HFF-Myc (cell line): ENCODE data around the gene CENPT.

Experiments
- DNase-seq: peaks from one replicate; pipeline ENCODE4 v3.0.0-alpha.2; 2011; ENCODE audit warnings: low read depth; ENCODE audit errors: extremely low read depth
- H3K4me3 ChIP-seq: replicated peaks from 2 replicates; pipeline ENCODE4 v1.5.1; 2011; ENCODE audit warnings: low read depth, mild to moderate bottlenecking, control low read depth, low read length
- TF ChIP-seq, protein P1 (sequence below): IDR thresholded peaks from 2 replicates; pipeline ENCODE4 v1.5.1; 2012; ENCODE audit warnings: mild to moderate bottlenecking, low read depth, low read length, control low read depth; ENCODE audit errors: missing control alignments

The CENPT gene

DNA sequence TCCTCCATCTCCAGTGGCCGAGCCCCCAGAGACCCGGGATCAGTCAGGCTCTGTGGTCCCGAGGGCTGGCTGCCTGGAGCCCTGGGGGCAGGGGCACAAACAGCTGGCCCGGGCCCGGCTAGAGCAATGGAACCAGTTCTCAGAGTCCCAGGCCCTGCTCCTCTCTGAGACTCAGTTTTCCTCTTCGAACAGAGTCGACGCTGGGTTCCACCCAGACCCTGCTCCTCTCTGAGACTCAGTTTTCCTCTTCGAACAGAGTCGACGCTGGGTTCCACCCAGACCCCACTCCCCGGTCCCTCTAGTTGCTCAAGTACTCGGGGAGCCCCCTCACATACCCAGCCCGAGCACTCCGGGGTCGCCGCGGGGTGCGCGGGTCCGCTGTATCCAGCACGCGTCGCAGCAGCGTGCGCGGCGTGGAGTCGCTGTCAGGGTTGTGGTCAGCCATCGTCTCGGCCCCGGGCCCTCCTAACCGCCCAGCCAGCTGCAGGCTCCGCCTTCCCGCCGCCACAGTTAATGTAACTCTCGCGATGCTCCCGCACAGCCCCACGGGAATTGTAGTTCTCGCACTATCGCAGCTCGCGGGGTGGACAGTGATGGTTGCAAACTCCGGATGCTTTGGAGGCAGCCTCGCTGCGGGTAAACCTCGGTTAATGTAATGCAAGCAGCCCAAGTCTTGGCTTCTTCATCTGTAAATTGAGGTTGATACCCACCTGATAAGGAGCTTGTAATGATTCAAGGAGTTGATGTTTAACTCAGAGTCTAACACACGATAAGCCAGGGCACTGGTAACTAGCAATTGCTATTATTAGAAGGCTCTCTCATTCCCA is 13.9 kb downstream of the CENPT start:
- DNase-seq = peak; percentile 76
- TF ChIP-seq, protein P1, sequence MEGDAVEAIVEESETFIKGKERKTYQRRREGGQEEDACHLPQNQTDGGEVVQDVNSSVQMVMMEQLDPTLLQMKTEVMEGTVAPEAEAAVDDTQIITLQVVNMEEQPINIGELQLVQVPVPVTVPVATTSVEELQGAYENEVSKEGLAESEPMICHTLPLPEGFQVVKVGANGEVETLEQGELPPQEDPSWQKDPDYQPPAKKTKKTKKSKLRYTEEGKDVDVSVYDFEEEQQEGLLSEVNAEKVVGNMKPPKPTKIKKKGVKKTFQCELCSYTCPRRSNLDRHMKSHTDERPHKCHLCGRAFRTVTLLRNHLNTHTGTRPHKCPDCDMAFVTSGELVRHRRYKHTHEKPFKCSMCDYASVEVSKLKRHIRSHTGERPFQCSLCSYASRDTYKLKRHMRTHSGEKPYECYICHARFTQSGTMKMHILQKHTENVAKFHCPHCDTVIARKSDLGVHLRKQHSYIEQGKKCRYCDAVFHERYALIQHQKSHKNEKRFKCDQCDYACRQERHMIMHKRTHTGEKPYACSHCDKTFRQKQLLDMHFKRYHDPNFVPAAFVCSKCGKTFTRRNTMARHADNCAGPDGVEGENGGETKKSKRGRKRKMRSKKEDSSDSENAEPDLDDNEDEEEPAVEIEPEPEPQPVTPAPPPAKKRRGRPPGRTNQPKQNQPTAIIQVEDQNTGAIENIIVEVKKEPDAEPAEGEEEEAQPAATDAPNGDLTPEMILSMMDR = no peak
- peak overlapping the region; percentile 62 for H3K4me3 ChIP-seq

- TF ChIP-seq, protein P1 = no peak
- DNase-seq = no peak
- H3K4me3 ChIP-seq = peak overlapping the region; percentile 62
Observed at GRCh38 chr16:67833030-67833414, 14.5 kb downstream of the CENPT start.

DNA sequence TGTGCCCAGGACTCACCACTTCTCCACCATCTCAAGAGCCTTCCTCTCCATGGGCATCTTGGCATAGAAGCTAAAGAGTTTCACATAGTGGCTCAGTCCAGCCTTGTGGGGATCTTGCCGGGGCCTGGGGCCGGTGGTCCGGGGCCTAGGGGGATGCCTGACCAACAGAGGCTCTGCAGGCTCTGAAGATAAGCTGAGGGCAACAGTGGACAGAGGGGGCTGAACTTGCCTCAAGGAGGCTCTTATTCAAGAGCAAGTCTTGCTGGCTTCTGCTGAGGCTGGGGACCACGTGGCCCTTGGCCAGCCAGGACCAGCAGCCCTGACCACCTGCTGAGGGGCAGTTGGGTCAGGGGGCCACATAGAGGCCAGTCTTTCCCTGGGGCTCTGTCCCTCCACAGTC is 18.8 kb downstream of the CENPT start:
- TF ChIP-seq, protein P1 = no peak
- no peak overlapping the region for H3K4me3 ChIP-seq
- no peak for DNase-seq

- TF ChIP-seq, protein P1 = no peak
- no peak overlapping the region for H3K4me3 ChIP-seq
- DNase-seq = no peak
Observed at GRCh38 chr16:67825906-67826305, 21.6 kb downstream of the CENPT start.

- no peak for DNase-seq
- TF ChIP-seq, protein P1 = no peak
- no peak overlapping the region for H3K4me3 ChIP-seq
Observed at GRCh38 chr16:67825119-67825518, 22.4 kb downstream of the CENPT start.

GRCh38 chr16:67822511-67822910 is 25.0 kb downstream of the CENPT start:
- TF ChIP-seq, protein P1 = no peak
- H3K4me3 ChIP-seq = no peak overlapping the region
- DNase-seq = no peak

- TF ChIP-seq, protein P1 = no peak
- H3K4me3 ChIP-seq = no peak overlapping the region
- no peak for DNase-seq
Observed at GRCh38 chr16:67820608-67821259, 26.8 kb downstream of the CENPT start.
